Effector memory CD8-positive, alpha-beta T cell (primary cell): ENCODE measurements around the gene SDCBP2.

Experiments used
- ATAC-seq: fragments of 150-1000 bp; cut with Tn5 transposase; replicated peaks from 2 replicates; pipeline ENCODE4 v1.10.0; 2021; ENCODE audit warnings: mild to moderate bottlenecking, moderate library complexity
- DNase-seq, 3 experiments: peaks; one replicate each; pipeline ENCODE4 v3.0.0; 2021
- H3K27ac Mint-ChIP-seq, 2 donors: one replicate each; pipeline ENCODE4 v1.8.0; 2022; ENCODE audit warnings: mild to moderate bottlenecking in 2 of 2, mixed read lengths in 2 of 2, moderate library complexity in 2 of 2
- H3K27me3 Mint-ChIP-seq, 2 donors: one replicate each; pipeline ENCODE4 v1.8.0; 2022; ENCODE audit warnings: mixed read lengths in 2 of 2
- H3K36me3 Mint-ChIP-seq: one replicate; pipeline ENCODE4 v1.8.0; 2022; ENCODE audit warnings: mild to moderate bottlenecking, moderate library complexity, mixed read lengths; ENCODE audit not compliant: insufficient read depth
- H3K4me1 Mint-ChIP-seq, 2 donors: one replicate each; pipeline ENCODE4 v1.8.0; 2022; ENCODE audit warnings: low read depth in 2 of 2, mixed read lengths in 2 of 2
- H3K4me3 Mint-ChIP-seq, 2 donors: one replicate each; pipeline ENCODE4 v1.8.0; 2022; ENCODE audit warnings: mild to moderate bottlenecking in 2 of 2, mixed read lengths in 2 of 2, moderate library complexity in 2 of 2
- H3K9me3 Mint-ChIP-seq, 2 donors: one replicate each; pipeline ENCODE4 v1.8.0; 2022; ENCODE audit warnings: mixed read lengths in 2 of 2

Gene SDCBP2

GRCh38 chr20:1298166-1298565 is 30.8 kb downstream of the SDCBP2 start:
- Mint-ChIP-seq H3K27me3 (no peaks in the 10 kb centered on the region), H3K9me3 (no peaks in the 10 kb centered on the region), H3K27ac (no peak overlapping the region), H3K4me1 (peaks cover 8 to 15% of the 10 kb centered on the region in 2 donors), H3K36me3 (no peaks in the 10 kb centered on the region), H3K4me3 (no peak overlapping the region)
- ATAC-seq = no peak
- no peak for DNase-seq

GRCh38 chr20:1297486-1297885 is 31.5 kb downstream of the SDCBP2 start:
- peaks cover 12 to 15% of the 10 kb centered on the region in 2 donors for H3K4me1 Mint-ChIP-seq
- H3K36me3 Mint-ChIP-seq = no peaks in the 10 kb centered on the region
- H3K9me3 Mint-ChIP-seq = no peaks in the 10 kb centered on the region
- H3K27me3 Mint-ChIP-seq = no peaks in the 10 kb centered on the region
- DNase-seq = no peak
- no peak for ATAC-seq
- no peak overlapping the region for H3K27ac Mint-ChIP-seq
- no peak overlapping the region for H3K4me3 Mint-ChIP-seq

- Mint-ChIP-seq H3K27ac (no peak overlapping the region), H3K36me3 (no peaks in the 10 kb centered on the region), H3K4me1 (peaks cover 12 to 15% of the 10 kb centered on the region in 2 donors), H3K4me3 (no peak overlapping the region), H3K9me3 (no peaks in the 10 kb centered on the region), H3K27me3 (no peaks in the 10 kb centered on the region)
- DNase-seq (no peak), ATAC-seq (no peak)
Measured at GRCh38 chr20:1296922-1297321, 32.0 kb downstream of the SDCBP2 start.

- DNase-seq (no peak), ATAC-seq (no peak)
- no peak overlapping the region for H3K4me3 Mint-ChIP-seq
- H3K27me3 Mint-ChIP-seq = no peaks in the 10 kb centered on the region
- no peak overlapping the region for H3K27ac Mint-ChIP-seq
- no peaks in the 10 kb centered on the region for H3K36me3 Mint-ChIP-seq
- H3K4me1 Mint-ChIP-seq = peaks cover 9 to 13% of the 10 kb centered on the region in 2 donors
- no peaks in the 10 kb centered on the region for H3K9me3 Mint-ChIP-seq
Measured at GRCh38 chr20:1296117-1296610, 32.8 kb downstream of the SDCBP2 start.

- Mint-ChIP-seq H3K27ac (no peak overlapping the region), H3K9me3 (no peaks in the 10 kb centered on the region), H3K4me1 (peaks cover 5 to 6% of the 10 kb centered on the region in 2 donors), H3K4me3 (no peak overlapping the region), H3K36me3 (no peaks in the 10 kb centered on the region), H3K27me3 (no peaks in the 10 kb centered on the region)
- no peak for ATAC-seq
- DNase-seq = no peak
Measured at GRCh38 chr20:1295276-1295930, 33.5 kb downstream of the SDCBP2 start.

GRCh38 chr20:1294497-1294896 is 34.4 kb downstream of the SDCBP2 start:
- H3K27me3 Mint-ChIP-seq = no peaks in the 10 kb centered on the region
- H3K36me3 Mint-ChIP-seq = no peaks in the 10 kb centered on the region
- H3K4me1 Mint-ChIP-seq = peaks cover 3 to 5% of the 10 kb centered on the region in 2 donors
- no peak overlapping the region for H3K4me3 Mint-ChIP-seq
- ATAC-seq (no peak), DNase-seq (no peak)
- no peak overlapping the region for H3K27ac Mint-ChIP-seq
- H3K9me3 Mint-ChIP-seq = no peaks in the 10 kb centered on the region

- Mint-ChIP-seq H3K4me1 (peaks cover 2 to 5% of the 10 kb centered on the region in 2 donors), H3K27ac (no peak overlapping the region), H3K27me3 (no peaks in the 10 kb centered on the region), H3K9me3 (no peaks in the 10 kb centered on the region), H3K36me3 (no peaks in the 10 kb centered on the region), H3K4me3 (no peak overlapping the region)
- DNase-seq (no peak), ATAC-seq (no peak)
Measured at GRCh38 chr20:1293641-1294379, 35.1 kb downstream of the SDCBP2 start.

- Mint-ChIP-seq H3K27me3 (no peaks in the 10 kb centered on the region), H3K36me3 (no peaks in the 10 kb centered on the region), H3K4me1 (peaks cover 2 to 5% of the 10 kb centered on the region in 2 donors), H3K9me3 (no peaks in the 10 kb centered on the region), H3K27ac (no peak overlapping the region), H3K4me3 (no peak overlapping the region)
- ATAC-seq (no peak), DNase-seq (no peak)
Measured at GRCh38 chr20:1292620-1293019, 36.3 kb downstream of the SDCBP2 start.

- ATAC-seq (no peak), DNase-seq (no peak)
- H3K4me3 Mint-ChIP-seq = no peak overlapping the region
- peaks cover 0 to 15% of the 10 kb centered on the region in 2 donors for H3K4me1 Mint-ChIP-seq
- no peaks in the 10 kb centered on the region for H3K36me3 Mint-ChIP-seq
- no peaks in the 10 kb centered on the region for H3K9me3 Mint-ChIP-seq
- no peaks in the 10 kb centered on the region for H3K27me3 Mint-ChIP-seq
- no peak overlapping the region for H3K27ac Mint-ChIP-seq
Measured at GRCh38 chr20:1291191-1291741, 37.7 kb downstream of the SDCBP2 start.

- DNase-seq (no peak), ATAC-seq (no peak)
- H3K4me3 Mint-ChIP-seq = no peak overlapping the region
- H3K27ac Mint-ChIP-seq = no peak overlapping the region
- H3K27me3 Mint-ChIP-seq = no peaks in the 10 kb centered on the region
- H3K9me3 Mint-ChIP-seq = no peaks in the 10 kb centered on the region
- no peaks in the 10 kb centered on the region for H3K36me3 Mint-ChIP-seq
- peaks cover 0 to 18% of the 10 kb centered on the region in 2 donors for H3K4me1 Mint-ChIP-seq
Measured at GRCh38 chr20:1287787-1288569, 41.0 kb downstream of the SDCBP2 start.

GRCh38 chr20:1287306-1287705 is 41.6 kb downstream of the SDCBP2 start:
- ATAC-seq = no peak
- H3K4me1 Mint-ChIP-seq = peaks cover 0 to 13% of the 10 kb centered on the region in 2 donors
- DNase-seq = no peak
- H3K27me3 Mint-ChIP-seq = no peaks in the 10 kb centered on the region
- peak overlapping the region in 1 of 2 donors; percentile 57 for H3K27ac Mint-ChIP-seq
- no peaks in the 10 kb centered on the region for H3K36me3 Mint-ChIP-seq
- no peaks in the 10 kb centered on the region for H3K9me3 Mint-ChIP-seq
- H3K4me3 Mint-ChIP-seq = no peak overlapping the region

GRCh38 chr20:1286267-1287024 is 42.5 kb downstream of the SDCBP2 start:
- ATAC-seq = no peak
- Mint-ChIP-seq H3K4me3 (no peak overlapping the region), H3K4me1 (peaks cover 0 to 13% of the 10 kb centered on the region in 2 donors), H3K9me3 (no peaks in the 10 kb centered on the region), H3K36me3 (no peaks in the 10 kb centered on the region), H3K27me3 (no peaks in the 10 kb centered on the region), H3K27ac (no peak overlapping the region)
- DNase-seq = no peak
